ENCODE measurements around the gene AGBL1.

- TF ChIP-seq CTCF (IDR thresholded peaks at IDR 0.05; ENCODE audit: borderline replicate concordance, extremely low read depth, low read length, poor library complexity, severe bottlenecking), result no peak
- TF ChIP-seq EZH2 (IDR thresholded peaks at IDR 0.05; ENCODE audit: borderline replicate concordance, low read depth, low read length, severe bottlenecking), result no peak
These were observed 3.1 kb downstream of the AGBL1 start for GRCh38 chr15:86082619-86083380.

All from DND-41 (cell line).